HEK293 (cell line): ENCODE data around the gene UBAC2.

Source experiments
- CTCF ChIA-PET: fragments of 350-600 bp; formaldehyde crosslinking; extraction: SDS; loops from one replicate; lab custom pipeline; 2021; ENCODE audit warnings: antibody characterized with exemption; lab: Yijun Ruan, JAX
- POLR2A ChIA-PET: fragments of 300-600 bp; formaldehyde crosslinking; extraction: SDS; loops from one replicate; lab custom pipeline; 2020; ENCODE audit warnings: antibody characterized with exemption, inconsistent platforms; lab: Yijun Ruan, JAX
- H3K27ac ChIP-seq: fragments of 200-500 bp; sonication (Bioruptor generic); 2 replicates; pipeline ENCODE4 v1.5.1; 2014; ENCODE audit warnings: low read depth, low read length, control low read depth, inconsistent platforms; ENCODE audit errors: extremely low read depth
- H3K36me3 ChIP-seq, 2 experiments: fragments of 200-500 bp in 1 of 2; sonication (Bioruptor generic) in 1 of 2; 1 replicate in 1 of 2; 2 replicates in 1 of 2; pipeline ENCODE4 v1.5.1; 2014 to 2017; ENCODE audit warnings: inconsistent platforms in 2 of 2, low read length in 2 of 2; ENCODE audit not compliant: control insufficient read depth in 2 of 2, insufficient read depth in 1 of 2
- H3K4me1 ChIP-seq: fragments of 200-500 bp; sonication (Bioruptor generic); 2 replicates; pipeline ENCODE4 v1.5.1; 2014; ENCODE audit warnings: mild to moderate bottlenecking, low read length, inconsistent platforms; ENCODE audit not compliant: control insufficient read depth, insufficient read depth
- H3K4me3 ChIP-seq: 2 replicates; pipeline ENCODE4 v1.5.1; 2011; ENCODE audit warnings: low read depth, mild to moderate bottlenecking, control low read depth, low read length, moderate library complexity
- H3K9me3 ChIP-seq: fragments of 200-500 bp; sonication (Bioruptor generic); 2 replicates; pipeline ENCODE4 v1.5.1; 2014; ENCODE audit warnings: low read depth, low read length, inconsistent platforms; ENCODE audit not compliant: control insufficient read depth, insufficient read depth
- FEZF1 ChIP-seq: fragments of 450-650 bp; formaldehyde crosslinking; IDR thresholded peaks from 2 replicates; pipeline ENCODE4 v1.5.1; 2016; ENCODE audit warnings: missing biosample characterization, missing genetic modification characterization
- MZF1 ChIP-seq: fragments of 450-650 bp; formaldehyde crosslinking; IDR thresholded peaks from 2 replicates; pipeline ENCODE4 v1.5.1; 2017; ENCODE audit warnings: missing biosample characterization, missing genetic modification characterization, borderline replicate concordance
- SALL2 ChIP-seq: fragments of 450-650 bp; formaldehyde crosslinking; IDR thresholded peaks from 2 replicates; pipeline ENCODE4 v1.5.0; 2017; ENCODE audit warnings: missing biosample characterization, mild to moderate bottlenecking, missing genetic modification characterization, borderline replicate concordance
- TCF7L2 ChIP-seq: IDR thresholded peaks from 2 replicates; pipeline ENCODE4 v1.6.1; 2011; ENCODE audit warnings: low read depth, mild to moderate bottlenecking, inconsistent platforms, low read length, moderate library complexity, borderline replicate concordance
- ZBTB1 ChIP-seq: fragments of 450-650 bp; formaldehyde crosslinking; IDR thresholded peaks from 2 replicates; pipeline ENCODE4 v1.5.1; 2016; ENCODE audit warnings: missing biosample characterization, missing genetic modification characterization
- ZEB2 ChIP-seq: fragments of 450-650 bp; formaldehyde crosslinking; IDR thresholded peaks from 2 replicates; pipeline ENCODE4 v1.5.1; 2016; ENCODE audit warnings: missing biosample characterization, missing genetic modification characterization
- ZFHX2 ChIP-seq: fragments of 450-650 bp; formaldehyde crosslinking; conservative IDR thresholded peaks from 2 replicates; pipeline ENCODE4 v1.5.1; 2016; ENCODE audit warnings: missing biosample characterization, missing genetic modification characterization
- ZFP41 ChIP-seq: fragments of 450-650 bp; formaldehyde crosslinking; IDR thresholded peaks from 2 replicates; pipeline ENCODE4 v1.5.1; 2016; ENCODE audit warnings: missing biosample characterization, missing genetic modification characterization, borderline replicate concordance
- ZNF146 ChIP-seq: fragments of 450-650 bp; formaldehyde crosslinking; IDR thresholded peaks from 2 replicates; pipeline ENCODE4 v1.5.1; 2016; ENCODE audit warnings: missing biosample characterization, missing genetic modification characterization
- ZNF19 ChIP-seq: fragments of 450-650 bp; formaldehyde crosslinking; IDR thresholded peaks from 2 replicates; pipeline ENCODE4; 2016; ENCODE audit warnings: missing biosample characterization, missing genetic modification characterization, low read depth
- ZNF202 ChIP-seq: fragments of 450-650 bp; formaldehyde crosslinking; IDR thresholded peaks from 2 replicates; pipeline ENCODE4 v1.5.1; 2016; ENCODE audit warnings: missing biosample characterization, missing genetic modification characterization, borderline replicate concordance
- ZNF24 ChIP-seq: fragments of 450-650 bp; formaldehyde crosslinking; IDR thresholded peaks from 2 replicates; pipeline ENCODE4 v1.5.1; 2016; ENCODE audit warnings: missing biosample characterization, missing genetic modification characterization
- ZNF280C ChIP-seq: fragments of 450-650 bp; formaldehyde crosslinking; IDR thresholded peaks from 2 replicates; pipeline ENCODE4 v1.5.1; 2016; ENCODE audit warnings: missing biosample characterization, missing genetic modification characterization
- ZNF341 ChIP-seq: fragments of 450-650 bp; formaldehyde crosslinking; IDR thresholded peaks from 2 replicates; pipeline ENCODE4; 2016; ENCODE audit warnings: low read depth, missing biosample characterization, missing genetic modification characterization
- ZNF398 ChIP-seq: fragments of 450-650 bp; formaldehyde crosslinking; IDR thresholded peaks from 2 replicates; pipeline ENCODE4 v1.5.1; 2017; ENCODE audit warnings: missing biosample characterization, missing genetic modification characterization
- ZNF488 ChIP-seq: fragments of 450-650 bp; formaldehyde crosslinking; IDR thresholded peaks from 2 replicates; pipeline ENCODE4 v1.5.1; 2016; ENCODE audit warnings: missing biosample characterization, missing genetic modification characterization
- ZNF654 ChIP-seq: fragments of 450-650 bp; formaldehyde crosslinking; IDR thresholded peaks from 2 replicates; pipeline ENCODE4 v1.5.1; 2016; ENCODE audit warnings: low read depth, missing biosample characterization, missing genetic modification characterization
- ZNF768 ChIP-seq: fragments of 450-650 bp; formaldehyde crosslinking; IDR thresholded peaks from 2 replicates; pipeline ENCODE4 v1.5.1; 2018; ENCODE audit warnings: missing biosample characterization, mild to moderate bottlenecking, missing genetic modification characterization
- ZNF785 ChIP-seq: fragments of 450-650 bp; formaldehyde crosslinking; IDR thresholded peaks from 2 replicates; pipeline ENCODE4 v1.5.1; 2016; ENCODE audit warnings: missing biosample characterization, missing genetic modification characterization
- ZNF792 ChIP-seq: fragments of 450-650 bp; formaldehyde crosslinking; IDR thresholded peaks from 2 replicates; pipeline ENCODE4 v1.5.1; 2016; ENCODE audit warnings: missing biosample characterization, missing genetic modification characterization
- ZSCAN16 ChIP-seq: fragments of 450-650 bp; formaldehyde crosslinking; IDR thresholded peaks from 2 replicates; pipeline ENCODE4 v1.5.1; 2016; ENCODE audit warnings: missing biosample characterization, missing genetic modification characterization

The UBAC2 gene

DNA sequence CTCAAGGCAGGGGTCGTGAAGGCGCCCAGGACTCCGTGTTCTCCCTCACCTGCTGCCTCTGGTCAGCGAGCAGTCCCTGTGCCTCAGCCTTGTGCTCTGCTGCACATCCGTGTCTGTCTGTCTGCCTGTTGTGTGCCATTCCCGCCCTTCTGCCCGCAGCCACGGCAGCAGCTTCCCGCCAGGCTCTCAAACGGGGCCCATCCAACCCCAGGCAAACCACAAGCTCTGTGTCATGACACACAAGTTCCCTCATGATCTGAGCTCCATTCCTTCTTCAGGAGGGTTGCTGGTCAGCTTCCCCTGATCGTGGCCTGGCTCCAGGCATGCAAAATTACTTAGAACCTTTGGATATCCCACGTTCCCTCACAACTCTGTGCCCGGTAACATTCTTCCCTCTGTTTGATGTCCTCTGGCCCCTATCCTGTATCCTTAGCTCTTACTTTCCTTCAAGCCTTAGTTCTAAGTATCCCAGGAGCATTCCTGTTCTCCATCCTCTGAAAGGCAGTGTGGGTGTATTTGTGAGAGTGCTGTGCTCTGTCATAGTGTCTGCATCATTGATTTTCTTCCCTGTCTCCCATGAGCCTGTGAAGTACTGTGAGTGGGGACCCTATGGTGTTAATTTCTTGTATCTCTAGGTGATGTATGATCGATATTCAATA lies 103.3 kb downstream of the UBAC2 start:
- no peak overlapping the region for H3K27ac ChIP-seq
- POLR2A ChIA-PET, result no interaction called here
- CTCF ChIA-PET, result no interaction called here
- no peak for TF ChIP-seq SALL2 (tag by site-specific recombination)
- TF ChIP-seq ZSCAN16, result no peak
- no peak for TF ChIP-seq ZFHX2 (tag by site-specific recombination)
- TF ChIP-seq ZNF19 (tag by site-specific recombination), result no peak
- TF ChIP-seq ZNF768 (tag by site-specific recombination), result no peak
- no peak for TF ChIP-seq FEZF1 (tag by site-specific recombination)
- no peak for TF ChIP-seq ZNF202
- no peaks in the 10 kb centered on the region for H3K36me3 ChIP-seq
- peaks cover 19% of the 10 kb centered on the region for H3K4me1 ChIP-seq
- no peaks in the 10 kb centered on the region for H3K9me3 ChIP-seq
- no peak overlapping the region for H3K4me3 ChIP-seq

GRCh38 chr13:99304541-99304940 lies 103.9 kb downstream of the UBAC2 start:
- peaks cover 19% of the 10 kb centered on the region for H3K4me1 ChIP-seq
- no peaks in the 10 kb centered on the region for H3K9me3 ChIP-seq
- H3K27ac ChIP-seq, result no peak overlapping the region
- H3K4me3 ChIP-seq, result no peak overlapping the region
- H3K36me3 ChIP-seq, result no peaks in the 10 kb centered on the region
- CTCF ChIA-PET, result no interaction called here
- POLR2A ChIA-PET, result no interaction called here
- TF ChIP-seq MZF1, result no peak
- no peak for TF ChIP-seq ZNF488 (tag by site-specific recombination)
- no peak for TF ChIP-seq ZEB2 (tag by site-specific recombination)
- TF ChIP-seq ZNF792 (tag by site-specific recombination), result no peak
- no peak for TF ChIP-seq ZNF398 (tag by site-specific recombination)
- no peak for TF ChIP-seq ZNF785
- TF ChIP-seq ZNF341 (tag by site-specific recombination), result no peak
- no peak for TF ChIP-seq ZNF280C (tag by site-specific recombination)
- no peak for TF ChIP-seq ZBTB1 (tag by site-specific recombination)
- no peak for TF ChIP-seq ZNF654 (tag by site-specific recombination)

GRCh38 chr13:99305158-99305557 lies 104.5 kb downstream of the UBAC2 start:
- Histone ChIP-seq H3K9me3 (no peaks in the 10 kb centered on the region), H3K27ac (no peak overlapping the region), H3K36me3 (no peaks in the 10 kb centered on the region), H3K4me1 (peaks cover 19% of the 10 kb centered on the region), H3K4me3 (no peak overlapping the region)
- CTCF ChIA-PET, result no interaction called here
- POLR2A ChIA-PET, result no interaction called here
- no peak for TF ChIP-seq ZNF24 (tag by site-specific recombination)
- TF ChIP-seq ZFP41 (tag by site-specific recombination), result no peak
- no peak for TF ChIP-seq ZNF280C (tag by site-specific recombination)
- TF ChIP-seq ZNF146 (tag by site-specific recombination), result no peak
- no peak for TF ChIP-seq TCF7L2
